Left ventricle myocardium inferior (tissue), 1 donor: ENCODE results near the gene ATF6B. TPM values are rescaled to one million over a fixed set of nuclear protein-coding genes. Genes with fewer than 3 reads are reported as not detected.

Experiments
- DNase-seq: peaks from one replicate; pipeline ENCODE4 v3.0.0-alpha.2; 2020
- H3K27ac ChIP-seq: fragments of 200-600 bp; replicated peaks from 2 replicates; pipeline ENCODE4 v1.8.0; 2021
- H3K27me3 ChIP-seq: fragments of 200-600 bp; 2 replicates; pipeline ENCODE4 v1.8.0; 2021; ENCODE audit warnings: low read depth
- H3K36me3 ChIP-seq: fragments of 200-600 bp; 2 replicates; pipeline ENCODE4 v1.8.0; 2021
- H3K4me1 ChIP-seq: fragments of 200-600 bp; 2 replicates; pipeline ENCODE4 v1.8.0; 2021
- H3K4me3 ChIP-seq: fragments of 200-600 bp; 2 replicates; pipeline ENCODE4 v1.8.0; 2021; ENCODE audit warnings: mild to moderate bottlenecking, moderate library complexity
- H3K9me3 ChIP-seq: fragments of 200-600 bp; replicated peaks from 2 replicates; pipeline ENCODE4 v1.8.0; 2021
- CTCF ChIP-seq: fragments of 200-600 bp; IDR thresholded peaks from 2 replicates; pipeline ENCODE4 v1.8.0; 2021; ENCODE audit warnings: antibody characterized with exemption, mild to moderate bottlenecking, borderline replicate concordance
- intact Hi-C: fragments of 100-400 bp; cut with micrococcal nuclease; formaldehyde crosslinking; loops from one replicate; pipeline ENCODE4 v1.11.0; 2022
- total RNA-seq: library from RNA; stranded (reverse); fragmentation: NEBNext Ultra II Directional; extraction: Animal tissue kit (Norgen Biotek cat#: 25700); gene quantifications from one replicate; pipeline ENCODE4 v1.2.1, GENCODE V29; 2021
- donor health status: DM: no; HTN: yes; CAD: no; lungs with severe emphysema.

The ATF6B gene
- total RNA-seq, 1 donor from 2014 or later: 29.1 TPM

GRCh38 chr6:32088487-32089049, 39.5 kb downstream of the ATF6B start:
- no peak overlapping the region for H3K4me3 ChIP-seq
- no peaks in the 10 kb centered on the region for H3K9me3 ChIP-seq
- intact Hi-C loops: no loop called here
- peaks cover 21% of the 10 kb centered on the region for H3K27me3 ChIP-seq
- peak overlapping the region; percentile 80 for H3K27ac ChIP-seq
- peaks cover 30% of the 10 kb centered on the region for H3K36me3 ChIP-seq
- H3K4me1 ChIP-seq: peaks cover 47% of the 10 kb centered on the region
- no peak for TF ChIP-seq CTCF
- DNase-seq: no peak

GRCh38 chr6:32087574-32088486, 40.2 kb downstream of the ATF6B start:
- peak; percentile 85 for DNase-seq
- intact Hi-C loops: no loop called here
- TF ChIP-seq CTCF: peak; percentile 77
- Histone ChIP-seq H3K27me3 (peaks cover 21% of the 10 kb centered on the region), H3K4me3 (peak overlapping the region; percentile 52), H3K4me1 (peaks cover 42% of the 10 kb centered on the region), H3K27ac (peak overlapping the region; percentile 80), H3K9me3 (no peaks in the 10 kb centered on the region), H3K36me3 (peaks cover 27% of the 10 kb centered on the region)

- H3K27ac ChIP-seq: peak overlapping the region; percentile 80
- no peak for TF ChIP-seq CTCF
- H3K9me3 ChIP-seq: no peaks in the 10 kb centered on the region
- DNase-seq: no peak
- H3K4me3 ChIP-seq: peak overlapping the region; percentile 52
- intact Hi-C loops: no loop called here
- peaks cover 21% of the 10 kb centered on the region for H3K27me3 ChIP-seq
- peaks cover 42% of the 10 kb centered on the region for H3K4me1 ChIP-seq
- H3K36me3 ChIP-seq: peaks cover 30% of the 10 kb centered on the region
Measured at GRCh38 chr6:32086661-32087573, 41.1 kb downstream of the ATF6B start.

GRCh38 chr6:32085759-32086459, 42.1 kb downstream of the ATF6B start:
- Histone ChIP-seq H3K4me1 (peaks cover 42% of the 10 kb centered on the region), H3K27ac (peak overlapping the region; percentile 80), H3K4me3 (no peak overlapping the region), H3K36me3 (peaks cover 35% of the 10 kb centered on the region), H3K27me3 (peaks cover 21% of the 10 kb centered on the region), H3K9me3 (no peaks in the 10 kb centered on the region)
- DNase-seq: no peak
- intact Hi-C loops: no loop called here
- TF ChIP-seq CTCF: no peak

- no peaks in the 10 kb centered on the region for H3K9me3 ChIP-seq
- intact Hi-C loops: no loop called here
- DNase-seq: no peak
- H3K27ac ChIP-seq: no peak overlapping the region
- H3K36me3 ChIP-seq: peaks cover 39% of the 10 kb centered on the region
- no peak for TF ChIP-seq CTCF
- peaks cover 21% of the 10 kb centered on the region for H3K27me3 ChIP-seq
- no peak overlapping the region for H3K4me3 ChIP-seq
- peaks cover 43% of the 10 kb centered on the region for H3K4me1 ChIP-seq
Measured at GRCh38 chr6:32084780-32085179, 43.3 kb downstream of the ATF6B start.
